ENCODE data around the gene OR3A3. TPM values are rescaled to one million over a fixed set of nuclear protein-coding genes. Genes with fewer than 3 reads are reported as not detected.
"Not testable (repeated sequence)": the region's sequence is repeated elsewhere in the genome, so short reads cannot be mapped to it uniquely, and the experiment has no call there.

The OR3A3 gene
- not detected for total RNA-seq

GRCh38 chr17:3411070-3411469, at the start of gene OR3A3:
TSS of gene OR3A3 (plus strand) at chr17:3411370.
- H3K36me3 Mint-ChIP-seq (ENCODE audit: low read depth) = no peaks in the 10 kb centered on the region
- no peak within 1 kb of the TSS for H3K27ac Mint-ChIP-seq
- peaks cover 6% of the 10 kb centered on the region for H3K9me3 Mint-ChIP-seq (ENCODE audit: insufficient read depth)
- no peak for ATAC-seq
- H3K4me1 Mint-ChIP-seq (ENCODE audit: low read depth) = peaks cover 3% of the 10 kb centered on the region
- DNase-seq = no peak
- CTCF ChIA-PET = no interaction called here
- peaks cover 2% of the 10 kb centered on the region for H3K27me3 Mint-ChIP-seq (ENCODE audit: low read depth)
- no peak within 1 kb of the TSS for H3K4me3 Mint-ChIP-seq
- POLR2A ChIA-PET = no interaction called here

- H3K27ac Mint-ChIP-seq; POLR2A ChIA-PET; H3K36me3 Mint-ChIP-seq (ENCODE audit: low read depth); H3K9me3 Mint-ChIP-seq (ENCODE audit: insufficient read depth); H3K4me3 Mint-ChIP-seq; DNase-seq; ATAC-seq; CTCF ChIA-PET; H3K4me1 Mint-ChIP-seq (ENCODE audit: low read depth); H3K27me3 Mint-ChIP-seq (ENCODE audit: low read depth): not testable (repeated sequence)
Observed at GRCh38 chr17:3371167-3371566, 40.0 kb upstream of the OR3A3 start.

GRCh38 chr17:3378321-3378720, 32.8 kb upstream of the OR3A3 start:
- CTCF ChIA-PET = no interaction called here
- H3K27ac Mint-ChIP-seq = no peak overlapping the region
- H3K36me3 Mint-ChIP-seq (ENCODE audit: low read depth) = no peaks in the 10 kb centered on the region
- H3K27me3 Mint-ChIP-seq (ENCODE audit: low read depth) = no peaks in the 10 kb centered on the region
- H3K4me1 Mint-ChIP-seq (ENCODE audit: low read depth) = no peaks in the 10 kb centered on the region
- H3K4me3 Mint-ChIP-seq = no peak overlapping the region
- DNase-seq (no peak), ATAC-seq (no peak)
- POLR2A ChIA-PET = no interaction called here
- peaks cover 3% of the 10 kb centered on the region for H3K9me3 Mint-ChIP-seq (ENCODE audit: insufficient read depth)

- no peak overlapping the region for H3K27ac Mint-ChIP-seq
- peaks cover 10% of the 10 kb centered on the region for H3K27me3 Mint-ChIP-seq (ENCODE audit: low read depth)
- H3K4me3 Mint-ChIP-seq = no peak overlapping the region
- ChIA-PET POLR2A (no interaction called here), CTCF (no interaction called here)
- DNase-seq (no peak), ATAC-seq (no peak)
- H3K9me3 Mint-ChIP-seq (ENCODE audit: insufficient read depth) = no peaks in the 10 kb centered on the region
- no peaks in the 10 kb centered on the region for H3K36me3 Mint-ChIP-seq (ENCODE audit: low read depth)
- H3K4me1 Mint-ChIP-seq (ENCODE audit: low read depth) = peaks cover 2% of the 10 kb centered on the region
Observed at GRCh38 chr17:3381957-3382356, 29.2 kb upstream of the OR3A3 start.

- ATAC-seq (peak; percentile 83), DNase-seq (peak; percentile 35)
- Mint-ChIP-seq H3K36me3 (ENCODE audit: low read depth) (no peaks in the 10 kb centered on the region), H3K4me1 (ENCODE audit: low read depth) (peaks cover 2% of the 10 kb centered on the region), H3K9me3 (ENCODE audit: insufficient read depth) (no peaks in the 10 kb centered on the region), H3K27ac (peak within 1 kb of the TSS; percentile 77), H3K27me3 (ENCODE audit: low read depth) (peaks cover 16% of the 10 kb centered on the region), H3K4me3 (peak within 1 kb of the TSS; percentile 65)
- CTCF ChIA-PET = no interaction called here
- POLR2A ChIA-PET = no interaction called here
Observed at GRCh38 chr17:3385869-3386816, 25.0 kb upstream of the OR3A3 start, which contains the start of gene OR3A2. TSS of gene OR3A2 (minus strand) at chr17:3386308.

- Mint-ChIP-seq H3K36me3 (ENCODE audit: low read depth) (no peaks in the 10 kb centered on the region), H3K4me1 (ENCODE audit: low read depth) (peaks cover 2% of the 10 kb centered on the region), H3K4me3 (no peak overlapping the region), H3K27ac (no peak overlapping the region), H3K9me3 (ENCODE audit: insufficient read depth) (no peaks in the 10 kb centered on the region), H3K27me3 (ENCODE audit: low read depth) (peaks cover 19% of the 10 kb centered on the region)
- ChIA-PET POLR2A (no interaction called here), CTCF (no interaction called here)
- no peak for DNase-seq
- ATAC-seq = no peak
Observed at GRCh38 chr17:3389791-3390190, 21.4 kb upstream of the OR3A3 start.

- H3K27ac Mint-ChIP-seq; H3K27me3 Mint-ChIP-seq (ENCODE audit: low read depth); ATAC-seq; POLR2A ChIA-PET; H3K4me1 Mint-ChIP-seq (ENCODE audit: low read depth); H3K36me3 Mint-ChIP-seq (ENCODE audit: low read depth); CTCF ChIA-PET; H3K9me3 Mint-ChIP-seq (ENCODE audit: insufficient read depth); H3K4me3 Mint-ChIP-seq: not testable (repeated sequence)
- DNase-seq = peak; percentile 24
Observed at GRCh38 chr17:3397801-3398200, 13.4 kb upstream of the OR3A3 start.

GRCh38 chr17:3398310-3398709, 12.9 kb upstream of the OR3A3 start, which contains the start of gene OR1E1:
TSS of gene OR1E1 (minus strand) at chr17:3398410. CDS start at chr17:3398410, 0 bp downstream.
- ChIA-PET POLR2A (no interaction called here), CTCF (no interaction called here)
- no peak for DNase-seq
- H3K27ac Mint-ChIP-seq = no peak within 1 kb of the TSS
- no peaks in the 10 kb centered on the region for H3K9me3 Mint-ChIP-seq (ENCODE audit: insufficient read depth)
- ATAC-seq = no peak
- H3K36me3 Mint-ChIP-seq (ENCODE audit: low read depth) = no peaks in the 10 kb centered on the region
- H3K27me3 Mint-ChIP-seq (ENCODE audit: low read depth) = no peaks in the 10 kb centered on the region
- no peaks in the 10 kb centered on the region for H3K4me1 Mint-ChIP-seq (ENCODE audit: low read depth)
- no peak within 1 kb of the TSS for H3K4me3 Mint-ChIP-seq

GRCh38 chr17:3400055-3400454, 11.1 kb upstream of the OR3A3 start:
- ChIA-PET POLR2A (no interaction called here), CTCF (no interaction called here)
- ATAC-seq (no peak), DNase-seq (no peak)
- H3K27ac Mint-ChIP-seq = no peak overlapping the region
- H3K4me3 Mint-ChIP-seq = no peak overlapping the region
- no peaks in the 10 kb centered on the region for H3K36me3 Mint-ChIP-seq (ENCODE audit: low read depth)
- no peaks in the 10 kb centered on the region for H3K9me3 Mint-ChIP-seq (ENCODE audit: insufficient read depth)
- no peaks in the 10 kb centered on the region for H3K4me1 Mint-ChIP-seq (ENCODE audit: low read depth)
- H3K27me3 Mint-ChIP-seq (ENCODE audit: low read depth) = no peaks in the 10 kb centered on the region

- ATAC-seq (no peak), DNase-seq (no peak)
- H3K27ac Mint-ChIP-seq = no peak overlapping the region
- ChIA-PET POLR2A (no interaction called here), CTCF (no interaction called here)
- no peaks in the 10 kb centered on the region for H3K36me3 Mint-ChIP-seq (ENCODE audit: low read depth)
- H3K27me3 Mint-ChIP-seq (ENCODE audit: low read depth) = no peaks in the 10 kb centered on the region
- H3K4me3 Mint-ChIP-seq = no peak overlapping the region
- H3K9me3 Mint-ChIP-seq (ENCODE audit: insufficient read depth) = no peaks in the 10 kb centered on the region
- H3K4me1 Mint-ChIP-seq (ENCODE audit: low read depth) = no peaks in the 10 kb centered on the region
Observed at GRCh38 chr17:3401786-3402185, 9.4 kb upstream of the OR3A3 start.

GRCh38 chr17:3403856-3404255, 7.3 kb upstream of the OR3A3 start:
- ATAC-seq; H3K36me3 Mint-ChIP-seq (ENCODE audit: low read depth); H3K4me3 Mint-ChIP-seq; POLR2A ChIA-PET; DNase-seq; H3K27me3 Mint-ChIP-seq (ENCODE audit: low read depth); H3K9me3 Mint-ChIP-seq (ENCODE audit: insufficient read depth); CTCF ChIA-PET; H3K27ac Mint-ChIP-seq; H3K4me1 Mint-ChIP-seq (ENCODE audit: low read depth): not testable (repeated sequence)

GRCh38 chr17:3412216-3412615, 1.0 kb downstream of the OR3A3 start:
- DNase-seq; POLR2A ChIA-PET; H3K36me3 Mint-ChIP-seq (ENCODE audit: low read depth); H3K27me3 Mint-ChIP-seq (ENCODE audit: low read depth); ATAC-seq; CTCF ChIA-PET; H3K27ac Mint-ChIP-seq; H3K9me3 Mint-ChIP-seq (ENCODE audit: insufficient read depth); H3K4me3 Mint-ChIP-seq; H3K4me1 Mint-ChIP-seq (ENCODE audit: low read depth): not testable (repeated sequence)

- H3K36me3 Mint-ChIP-seq (ENCODE audit: low read depth) = no peaks in the 10 kb centered on the region
- no peak for ATAC-seq
- no peak for DNase-seq
- no peak overlapping the region for H3K27ac Mint-ChIP-seq
- H3K4me3 Mint-ChIP-seq = no peak overlapping the region
- ChIA-PET POLR2A (no interaction called here), CTCF (no interaction called here)
- no peaks in the 10 kb centered on the region for H3K9me3 Mint-ChIP-seq (ENCODE audit: insufficient read depth)
- H3K27me3 Mint-ChIP-seq (ENCODE audit: low read depth) = peaks cover 11% of the 10 kb centered on the region
- peaks cover 3% of the 10 kb centered on the region for H3K4me1 Mint-ChIP-seq (ENCODE audit: low read depth)
Observed at GRCh38 chr17:3415610-3416009, 4.4 kb downstream of the OR3A3 start.

Measured in activated CD8-positive, alpha-beta T cell treated with anti-CD3 and anti-CD28 coated beads, Interleukin-2, amount 10 ng/mL, durations not matched to agents 7 days and 5 days (primary cell).